ENCODE results near the gene CASP6.

CASP6 gene

DNA sequence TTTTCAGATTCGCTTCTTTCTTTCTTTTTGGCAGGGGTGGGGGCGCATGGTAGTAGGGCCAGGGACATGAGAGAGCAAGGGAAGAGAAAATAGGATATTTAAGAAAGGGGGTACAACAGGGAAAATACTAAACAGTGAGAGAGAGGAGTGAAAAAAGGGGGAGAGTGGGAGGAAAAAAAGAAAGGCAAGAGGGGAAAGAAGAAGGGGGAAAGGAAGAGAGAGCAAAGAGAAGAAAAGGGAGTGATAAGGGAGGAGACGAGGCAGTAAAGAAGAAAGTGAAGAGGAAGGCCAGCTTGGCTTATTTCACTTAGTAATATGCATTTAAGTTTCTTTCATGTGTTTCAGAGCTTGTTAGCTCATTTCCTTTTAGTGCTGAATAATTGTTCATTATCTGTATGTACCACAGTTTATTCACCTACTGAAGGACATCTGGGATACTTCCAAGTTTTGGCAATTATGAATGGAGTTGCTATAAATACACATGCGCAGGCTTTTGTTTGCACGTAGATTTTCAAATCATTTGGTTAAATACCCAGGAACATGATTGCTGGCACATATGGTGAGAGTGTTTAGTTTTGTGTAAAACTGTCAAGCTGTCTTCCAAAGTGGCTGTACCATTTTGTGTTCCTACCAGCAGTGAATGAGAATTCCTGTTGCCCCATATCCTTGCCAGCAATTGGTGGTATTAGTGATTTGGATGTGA, 37.3 kb downstream of the CASP6 start:
- DNase-seq, result no peak

DNA sequence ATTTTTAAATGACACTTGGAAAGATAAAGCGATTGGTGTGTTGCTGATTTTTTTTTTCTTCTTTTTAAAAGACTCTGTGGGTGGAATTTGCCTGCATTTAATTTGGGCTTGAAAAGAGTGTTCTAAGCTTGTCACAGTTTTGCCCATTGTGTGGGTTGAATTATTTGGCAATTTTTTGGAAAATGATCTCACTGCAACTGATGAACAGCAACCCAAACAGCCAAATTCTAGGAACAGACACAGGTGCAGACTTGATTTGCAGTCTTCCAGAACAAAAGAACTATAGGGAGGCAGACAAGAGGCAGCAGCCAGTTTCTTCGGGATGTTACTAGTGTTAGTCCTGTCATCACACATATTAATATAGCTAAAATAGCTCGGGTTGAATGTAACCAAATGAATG, 40.5 kb downstream of the CASP6 start:
- DNase-seq, result no peak

DNA sequence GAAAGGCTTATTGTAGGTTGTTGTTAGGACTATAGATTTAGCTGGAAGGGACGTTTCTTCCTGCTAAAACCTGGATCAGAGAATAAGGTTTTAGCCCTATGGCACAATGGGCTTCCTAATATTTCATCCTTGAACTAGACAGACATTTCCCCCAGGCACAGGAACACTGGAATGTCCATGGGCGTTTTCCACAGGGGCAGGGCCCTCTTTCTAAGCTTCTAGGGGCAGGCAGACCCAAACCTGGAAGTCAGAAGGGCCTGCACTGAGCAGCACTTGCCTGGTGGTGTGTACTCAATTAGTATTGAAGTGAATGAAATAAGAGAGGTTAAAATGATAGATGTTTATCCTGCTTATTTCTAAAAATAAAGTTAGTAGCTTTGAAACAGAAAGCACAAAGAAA, 41.1 kb downstream of the CASP6 start:
- no peak for DNase-seq

DNA sequence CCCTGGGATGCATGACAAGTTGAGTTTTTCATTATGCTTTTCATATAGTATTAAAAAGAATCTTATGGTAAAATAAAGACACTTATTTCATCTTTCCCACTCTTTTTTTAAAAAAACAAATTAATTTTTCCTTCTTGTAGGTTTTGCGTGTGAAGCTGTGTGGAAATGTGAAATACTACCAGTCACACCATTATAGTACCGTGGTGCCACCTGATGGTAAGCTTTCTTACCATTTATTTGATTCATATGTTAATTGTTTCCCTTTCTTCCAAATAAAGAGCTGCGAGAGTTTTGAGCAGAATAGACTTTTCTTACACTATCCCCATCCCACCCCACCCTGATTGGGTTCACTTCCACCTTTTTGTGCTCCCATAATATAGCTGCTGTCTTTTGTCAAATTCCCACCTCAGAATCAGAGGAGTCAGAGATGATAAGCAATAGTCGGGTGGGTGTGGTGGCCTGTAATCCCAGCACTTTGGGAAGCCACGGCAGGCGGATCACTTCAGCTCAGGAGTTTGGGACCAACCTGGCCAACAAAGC, 44.3 kb downstream of the CASP6 start:
- DNase-seq, result peak; percentile 14

DNA sequence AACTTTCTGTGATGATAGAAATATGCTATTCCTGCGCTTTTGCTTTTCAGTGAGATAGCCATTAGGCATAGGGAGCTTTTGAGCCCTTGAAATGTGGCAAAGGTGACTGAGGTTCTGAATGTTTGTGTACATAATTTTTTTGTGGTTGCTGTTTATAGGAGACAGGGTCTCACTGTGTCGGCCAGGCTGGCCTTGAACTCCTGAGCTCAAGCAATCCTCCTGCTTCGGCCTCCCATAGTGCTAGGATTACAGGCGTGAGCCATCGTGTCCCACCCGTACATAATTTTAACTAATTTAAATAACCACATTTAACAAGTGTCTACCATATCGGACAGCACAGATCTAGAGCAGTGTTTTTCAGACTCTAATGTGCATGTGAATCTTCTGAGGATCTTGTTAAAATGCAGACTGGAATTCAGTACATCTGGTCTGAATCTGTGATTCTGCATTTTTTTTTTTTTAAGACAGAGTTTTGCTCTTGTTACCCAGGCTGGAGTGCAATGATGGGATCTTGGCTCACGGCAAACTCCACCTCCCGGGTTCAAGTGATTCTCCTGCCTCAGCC, 45.3 kb downstream of the CASP6 start:
- DNase-seq, result no peak

DNA sequence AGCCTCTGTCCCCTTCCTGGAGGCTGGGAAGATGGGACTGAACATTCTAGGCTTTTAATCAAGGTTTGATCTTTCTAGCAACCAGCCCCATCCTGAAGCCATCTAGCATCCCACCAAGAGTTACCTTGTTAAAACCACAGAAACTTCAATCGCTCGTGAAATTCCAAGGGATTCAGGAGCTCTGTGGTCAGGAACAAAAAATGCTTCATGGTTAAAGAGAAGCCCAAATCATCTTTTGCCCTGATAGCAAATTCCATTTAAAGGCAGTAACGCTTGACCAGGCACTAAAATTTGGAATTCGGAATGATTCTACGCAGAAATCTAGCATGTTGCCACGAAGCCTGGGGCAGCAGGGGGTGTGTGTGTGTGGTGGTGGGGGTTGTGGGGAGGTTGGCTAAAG, 47.8 kb downstream of the CASP6 start:
- no peak for DNase-seq

DNA sequence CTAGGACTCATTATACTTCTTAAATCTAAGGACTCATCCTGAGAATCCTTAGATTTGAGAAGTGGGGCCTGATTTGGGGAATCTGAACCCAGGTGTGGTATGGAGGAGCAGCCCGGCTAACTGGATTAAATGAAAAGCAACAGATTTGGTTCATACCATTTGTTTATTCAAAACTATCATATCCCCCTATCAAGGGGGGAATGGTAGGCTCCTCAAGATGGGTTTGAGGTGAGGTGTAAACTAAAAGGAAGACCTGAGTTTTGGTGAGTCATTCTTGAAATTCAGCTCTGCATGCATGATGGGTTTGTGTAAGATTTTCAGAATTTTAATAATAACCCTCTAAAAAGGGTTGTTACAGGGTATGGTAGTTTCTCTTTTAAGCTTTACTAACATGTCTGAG, 53.4 kb downstream of the CASP6 start:
- DNase-seq, result no peak

DNA sequence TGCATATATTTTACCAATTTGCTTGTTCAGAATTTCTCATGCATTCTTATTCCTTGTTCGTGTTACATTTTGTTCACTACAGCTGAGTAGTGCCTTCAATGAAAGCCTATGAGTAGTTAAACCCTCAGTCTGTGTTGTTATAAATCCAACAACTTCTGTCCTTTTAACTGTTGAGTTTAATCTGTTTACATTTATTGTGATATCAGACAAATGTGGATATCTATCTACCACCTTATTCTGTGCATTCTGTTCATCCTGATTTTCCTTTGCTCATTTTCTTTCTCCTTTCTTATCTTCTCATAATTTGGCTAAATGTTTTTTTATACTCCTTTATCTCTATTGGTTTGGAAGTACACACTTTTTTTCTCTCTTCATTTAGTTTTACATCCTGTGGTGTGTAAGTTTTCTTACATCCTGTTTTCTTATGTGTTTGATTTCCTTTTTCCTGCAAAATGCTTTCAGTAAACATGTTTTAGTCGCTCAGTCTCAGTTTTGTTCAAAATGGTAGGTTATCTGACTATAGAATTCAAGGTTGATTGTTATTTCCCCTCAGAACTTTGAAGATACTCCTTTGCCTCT, 54.2 kb downstream of the CASP6 start:
- no peak for DNase-seq

DNA sequence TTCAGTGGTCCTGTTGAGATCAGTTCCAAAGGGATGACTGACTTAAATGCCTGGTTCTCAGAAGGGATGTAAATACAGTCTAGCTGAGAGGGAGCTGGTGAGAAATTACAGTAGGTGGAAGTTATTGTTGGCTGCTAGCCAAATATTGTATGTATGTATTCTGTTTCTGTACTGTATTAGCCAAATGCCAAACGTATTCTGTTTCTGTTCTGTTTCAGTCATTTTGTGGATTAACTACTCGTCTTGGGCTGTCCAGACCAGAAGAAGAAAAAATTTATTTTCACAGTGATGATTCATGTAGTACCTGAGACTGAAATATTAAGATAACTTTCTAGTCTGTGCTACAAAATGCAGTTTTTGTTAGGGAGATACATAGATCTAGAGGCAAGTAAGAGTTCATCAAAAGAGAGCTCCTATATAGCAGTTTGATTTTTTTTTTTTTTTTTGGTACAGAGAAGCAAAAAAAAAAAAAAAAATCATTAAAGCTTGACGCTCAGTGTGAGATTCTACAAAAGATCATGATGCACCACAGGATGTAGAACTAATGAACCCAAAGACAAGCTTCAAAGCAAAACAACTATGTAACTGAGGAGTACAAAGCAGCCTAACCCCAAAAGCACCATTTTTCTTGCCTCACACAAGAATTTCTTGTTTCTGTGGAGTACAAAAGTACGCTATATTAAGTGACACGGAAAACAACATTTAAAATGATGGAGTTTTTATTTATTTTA, 54.8 kb downstream of the CASP6 start:
- DNase-seq, result no peak

DNA sequence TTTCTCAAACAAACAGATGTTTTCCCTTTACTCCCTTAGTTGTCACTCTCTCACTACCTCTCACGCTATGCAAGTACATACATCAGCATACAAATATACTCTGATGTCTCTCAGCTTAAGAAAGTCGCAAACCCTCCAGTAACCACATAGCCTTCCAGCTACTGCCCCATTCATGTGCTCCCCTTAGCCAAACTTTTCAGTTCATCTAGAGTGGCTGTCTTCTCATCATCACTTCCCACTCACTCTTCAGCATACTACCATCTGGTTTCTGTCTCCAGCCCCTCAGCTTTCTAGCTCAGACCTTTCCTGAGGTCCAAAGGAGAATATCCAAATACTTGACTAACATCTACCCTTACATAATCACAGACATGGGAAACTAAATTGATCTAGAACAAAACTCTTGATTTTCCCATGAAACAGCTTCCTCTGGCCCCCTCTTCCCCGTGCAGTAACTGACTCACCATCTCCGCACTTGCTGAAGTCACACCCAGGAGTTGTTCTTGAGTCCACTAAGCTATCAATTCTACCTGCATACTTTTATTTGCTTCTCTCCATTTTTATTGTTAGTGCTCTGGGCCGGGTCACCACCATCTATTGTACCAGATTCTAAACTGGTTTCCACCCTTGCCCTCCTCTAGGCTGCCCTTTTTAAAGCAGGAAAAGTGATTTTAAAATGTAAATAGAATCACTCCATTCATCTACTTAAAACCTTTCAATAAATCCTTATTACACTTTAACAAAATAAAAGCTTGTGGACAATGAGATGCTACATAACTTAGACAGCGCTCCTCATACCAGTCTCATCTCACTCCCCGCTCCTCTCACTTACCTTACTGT, 57.2 kb downstream of the CASP6 start:
- no peak for DNase-seq

DNA sequence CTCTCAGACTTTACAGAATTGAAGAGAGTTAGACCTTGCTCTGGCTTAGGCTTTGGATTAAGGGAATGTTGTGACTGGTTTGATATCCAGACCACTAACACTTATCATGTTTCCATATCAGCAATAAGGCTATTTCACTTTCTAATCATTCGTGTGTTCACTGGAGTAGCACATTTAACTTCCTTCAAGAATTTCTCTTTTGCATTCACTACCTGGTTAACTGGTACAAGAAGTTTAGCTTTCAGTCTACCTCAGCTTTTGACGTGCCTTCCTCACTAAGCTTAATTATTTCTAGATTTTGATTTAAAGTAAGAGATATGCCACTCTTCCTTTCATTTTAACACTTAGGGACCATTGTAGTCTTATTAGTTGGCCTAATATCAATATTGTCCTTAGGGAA, 62.6 kb downstream of the CASP6 start:
- DNase-seq, result no peak
